Measurements from ENCODE around the gene GNAS-AS1.

- TF ChIP-seq CTCF (IDR thresholded peaks at IDR 0.05), result no peak
- no peak for TF ChIP-seq EZH2 (IDR thresholded peaks at IDR 0.05; ENCODE audit: borderline replicate concordance, insufficient read depth, low read depth, low read length, poor library complexity, severe bottlenecking)
These were observed 9.7 kb downstream of the GNAS-AS1 start for GRCh38 chr20:58840816-58841538.

Data from B cell (primary cell).